PC-9 (cell line): ENCODE measurements around the gene ELOVL1.

Experiments
- EZH2 ChIP-seq: fragments of 200-600 bp; sonication (generic); IDR thresholded peaks from 2 replicates; pipeline ENCODE4 v1.8.0; 2017; ENCODE audit warnings: antibody characterized with exemption, low read depth
- TF ChIP-seq, protein P1 (sequence below): fragments of 200-600 bp; sonication (generic); conservative IDR thresholded peaks from 2 replicates; pipeline ENCODE4 v1.6.1; 2017; ENCODE audit warnings: mixed run types, antibody characterized with exemption, mild to moderate bottlenecking, moderate library complexity

GRCh38 chr1:43359696-43360095 is 8.1 kb downstream of the ELOVL1 start:
- TF ChIP-seq, protein P1, sequence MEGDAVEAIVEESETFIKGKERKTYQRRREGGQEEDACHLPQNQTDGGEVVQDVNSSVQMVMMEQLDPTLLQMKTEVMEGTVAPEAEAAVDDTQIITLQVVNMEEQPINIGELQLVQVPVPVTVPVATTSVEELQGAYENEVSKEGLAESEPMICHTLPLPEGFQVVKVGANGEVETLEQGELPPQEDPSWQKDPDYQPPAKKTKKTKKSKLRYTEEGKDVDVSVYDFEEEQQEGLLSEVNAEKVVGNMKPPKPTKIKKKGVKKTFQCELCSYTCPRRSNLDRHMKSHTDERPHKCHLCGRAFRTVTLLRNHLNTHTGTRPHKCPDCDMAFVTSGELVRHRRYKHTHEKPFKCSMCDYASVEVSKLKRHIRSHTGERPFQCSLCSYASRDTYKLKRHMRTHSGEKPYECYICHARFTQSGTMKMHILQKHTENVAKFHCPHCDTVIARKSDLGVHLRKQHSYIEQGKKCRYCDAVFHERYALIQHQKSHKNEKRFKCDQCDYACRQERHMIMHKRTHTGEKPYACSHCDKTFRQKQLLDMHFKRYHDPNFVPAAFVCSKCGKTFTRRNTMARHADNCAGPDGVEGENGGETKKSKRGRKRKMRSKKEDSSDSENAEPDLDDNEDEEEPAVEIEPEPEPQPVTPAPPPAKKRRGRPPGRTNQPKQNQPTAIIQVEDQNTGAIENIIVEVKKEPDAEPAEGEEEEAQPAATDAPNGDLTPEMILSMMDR, result no peak
- no peak for TF ChIP-seq EZH2
